Activated CD4-positive, alpha-beta T cell treated with anti-CD3 and anti-CD28 coated beads, Interleukin-2, Interleukin-4, amounts not matched to agents 100 ng/mL and 50 ng/mL, durations not matched to agents 16 hours and 8 hours (primary cell): ENCODE measurements around the gene MGMT.

Experiments used
- DNase-seq: peaks from one replicate; pipeline ENCODE4 v3.0.0-alpha.2; 2020; ENCODE audit warnings: low spot score

Gene MGMT

GRCh38 chr10:129655679-129656031, 188.6 kb downstream of the MGMT start:
- no peak for DNase-seq

GRCh38 chr10:129656642-129657041, 189.6 kb downstream of the MGMT start:
- no peak for DNase-seq

GRCh38 chr10:129657297-129658017, 190.4 kb downstream of the MGMT start:
- DNase-seq = no peak

DNA sequence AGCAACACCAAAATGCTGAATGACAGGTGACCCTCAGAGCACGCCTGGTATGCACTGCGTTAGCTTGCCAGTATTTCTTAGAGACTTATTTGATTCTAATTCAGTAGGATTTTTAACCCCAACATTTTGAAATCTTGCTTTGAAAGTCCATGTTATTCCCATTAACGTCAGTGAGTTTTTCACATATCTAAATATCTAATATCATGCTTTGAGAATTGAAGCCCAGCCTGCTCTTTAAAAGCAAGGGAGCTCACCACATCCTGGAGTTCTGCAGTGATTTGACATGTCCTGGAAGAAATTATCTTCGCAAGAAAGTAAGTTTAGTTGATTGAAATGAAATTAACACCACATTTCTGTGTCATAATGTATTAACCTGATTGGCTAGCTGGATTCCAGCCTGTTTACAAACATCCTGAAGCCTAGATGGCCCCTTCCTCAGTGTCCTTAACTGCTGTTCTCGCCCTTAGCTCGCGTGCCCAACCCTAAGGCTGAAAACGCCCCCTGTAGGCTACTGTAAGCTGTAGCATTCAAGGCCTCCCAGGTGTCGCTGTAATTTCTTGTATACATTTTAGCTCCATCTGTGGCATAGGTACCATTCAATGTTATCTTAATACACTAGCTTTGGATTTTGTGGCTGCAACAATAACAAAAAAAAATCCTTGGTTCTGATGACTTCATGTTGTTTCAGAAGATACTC, 191.5 kb downstream of the MGMT start:
- DNase-seq = no peak

GRCh38 chr10:129659508-129660268, 192.6 kb downstream of the MGMT start:
- no peak for DNase-seq

- no peak for DNase-seq
These were observed 193.5 kb downstream of the MGMT start for GRCh38 chr10:129660569-129660968.

GRCh38 chr10:129662426-129662825, 195.4 kb downstream of the MGMT start:
- DNase-seq = no peak

DNA sequence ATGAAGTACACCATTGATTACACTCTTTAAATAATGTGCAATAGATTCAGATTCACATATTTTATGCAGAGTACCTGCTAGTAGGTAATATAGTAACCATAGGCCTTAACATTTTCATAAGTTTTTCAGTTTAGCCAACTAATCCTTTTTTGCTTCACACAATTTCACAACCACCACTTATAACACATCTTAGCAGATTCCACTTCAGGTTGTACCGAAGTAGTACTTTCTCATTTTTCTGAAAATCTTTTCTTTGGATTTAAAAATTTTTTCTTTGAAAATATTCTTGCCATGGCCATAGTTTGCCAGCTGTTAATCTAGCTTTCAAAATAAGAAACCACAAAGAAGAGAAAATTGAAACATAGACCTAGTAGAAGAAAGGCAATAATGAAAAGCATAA, 203.1 kb downstream of the MGMT start:
- no peak for DNase-seq

GRCh38 chr10:129673292-129673691, 206.3 kb downstream of the MGMT start:
- no peak for DNase-seq

DNA sequence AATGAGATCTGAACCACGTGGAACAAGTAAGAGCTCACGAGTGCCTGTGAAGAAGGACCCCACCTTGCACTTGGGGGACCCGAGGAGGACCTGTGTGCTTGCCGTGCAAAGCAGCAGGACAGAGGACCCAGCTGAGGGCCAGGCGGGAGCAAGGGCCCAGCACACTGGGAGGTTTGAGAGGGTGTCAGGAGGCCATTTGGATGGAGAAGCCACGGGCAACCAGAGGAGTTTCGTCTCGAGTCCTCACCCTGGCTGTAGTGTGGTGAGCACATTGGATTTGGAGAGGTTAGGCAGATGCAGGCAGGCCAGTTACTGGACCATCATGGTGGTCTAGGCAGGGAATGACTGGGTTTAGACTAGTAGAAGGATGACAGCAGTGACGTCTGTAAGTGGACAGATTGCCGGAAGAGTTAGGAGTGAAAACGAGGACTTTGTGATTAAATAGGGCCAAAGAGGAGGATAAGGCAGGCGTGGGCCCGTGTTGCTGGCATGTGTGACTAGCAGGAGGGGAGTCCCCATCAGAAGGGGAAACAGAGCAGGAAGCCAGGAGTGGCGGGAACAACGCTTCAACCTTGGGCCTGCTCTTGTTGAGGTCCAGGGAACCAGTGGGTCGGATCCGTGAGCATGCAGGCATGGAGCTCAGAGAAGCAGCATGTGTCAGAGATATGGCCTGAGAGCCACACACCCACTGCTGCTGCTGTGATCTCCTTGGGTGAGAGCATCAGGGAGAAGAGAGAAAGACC, 208.2 kb downstream of the MGMT start:
- no peak for DNase-seq

DNA sequence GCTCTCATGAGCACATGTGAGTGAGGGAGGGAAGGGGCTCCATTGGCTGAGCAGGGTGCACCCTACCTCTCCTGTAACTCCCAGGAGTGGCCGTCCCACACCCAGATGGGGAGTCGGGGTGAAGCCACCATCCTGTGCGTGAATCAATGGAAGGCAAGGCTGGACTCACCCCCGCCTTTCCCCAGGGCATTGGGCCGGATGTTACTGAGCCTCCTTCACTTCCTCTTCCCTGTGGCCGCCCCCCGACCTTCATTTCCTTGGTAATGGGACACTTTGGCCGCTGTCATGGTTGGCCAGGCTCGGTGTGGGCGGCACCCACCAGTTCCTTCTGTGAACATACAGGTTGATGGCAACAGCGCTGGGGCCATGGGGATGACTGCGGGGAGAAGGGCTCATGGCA, 209.0 kb downstream of the MGMT start:
- DNase-seq = no peak

- no peak for DNase-seq
These were observed 210.4 kb downstream of the MGMT start for GRCh38 chr10:129677377-129677927.

DNA sequence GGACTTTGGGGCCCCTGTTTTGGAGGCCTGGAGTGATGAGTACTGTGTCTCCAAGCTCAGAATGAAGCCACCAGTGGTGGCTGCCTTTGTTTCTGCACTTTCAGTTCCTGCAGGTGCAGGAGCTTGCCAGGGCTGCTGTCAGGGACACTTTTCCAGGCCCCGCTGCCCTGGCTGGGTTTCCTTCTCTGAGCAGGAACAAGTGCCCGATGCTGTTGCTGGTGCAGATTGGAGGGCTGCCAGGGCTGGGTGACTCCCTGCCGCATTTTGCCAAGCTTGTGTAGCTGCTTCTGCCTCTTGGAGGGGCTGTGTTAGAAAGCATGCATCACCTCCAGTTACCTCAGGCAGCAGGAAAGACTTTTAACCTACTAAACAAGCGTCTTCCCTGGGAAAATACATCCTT, 211.1 kb downstream of the MGMT start:
- DNase-seq = no peak

- DNase-seq = no peak
These were observed 212.2 kb downstream of the MGMT start for GRCh38 chr10:129679207-129679606.

DNA sequence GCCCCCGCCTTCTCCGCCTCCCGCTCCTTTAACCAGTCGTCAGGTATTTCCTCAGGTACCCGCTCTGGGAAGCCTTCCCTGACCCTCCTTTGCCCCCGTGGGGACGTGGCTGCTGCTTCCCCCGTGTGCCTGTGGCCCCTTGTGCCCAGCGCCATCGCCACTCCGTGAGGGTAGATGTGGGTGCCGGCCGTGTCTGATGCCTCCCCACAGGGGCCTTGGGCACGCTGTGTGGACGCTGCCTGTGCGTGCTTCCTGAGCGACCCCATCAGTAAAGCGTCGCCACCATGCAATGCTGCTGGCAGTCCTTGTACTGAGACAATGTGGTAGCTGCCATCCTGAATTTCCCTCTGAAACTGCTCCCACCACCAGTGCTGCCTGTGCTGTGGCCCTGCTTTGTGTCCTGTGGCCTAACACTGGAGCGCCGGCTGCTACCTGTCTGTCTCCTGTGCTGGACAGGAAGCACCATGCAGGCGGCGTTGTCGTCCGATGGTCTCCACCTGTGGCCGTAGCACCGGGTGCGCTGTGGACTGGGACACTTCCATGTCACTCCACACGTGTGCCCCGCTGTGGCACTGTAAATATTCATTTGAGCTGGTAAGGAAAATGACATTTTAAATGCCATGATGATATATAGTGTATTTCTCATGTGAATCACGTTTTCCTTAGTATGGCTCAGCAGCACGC, 213.8 kb downstream of the MGMT start:
- DNase-seq = no peak

- DNase-seq = no peak
These were observed 214.8 kb downstream of the MGMT start for GRCh38 chr10:129681856-129682255.

DNA sequence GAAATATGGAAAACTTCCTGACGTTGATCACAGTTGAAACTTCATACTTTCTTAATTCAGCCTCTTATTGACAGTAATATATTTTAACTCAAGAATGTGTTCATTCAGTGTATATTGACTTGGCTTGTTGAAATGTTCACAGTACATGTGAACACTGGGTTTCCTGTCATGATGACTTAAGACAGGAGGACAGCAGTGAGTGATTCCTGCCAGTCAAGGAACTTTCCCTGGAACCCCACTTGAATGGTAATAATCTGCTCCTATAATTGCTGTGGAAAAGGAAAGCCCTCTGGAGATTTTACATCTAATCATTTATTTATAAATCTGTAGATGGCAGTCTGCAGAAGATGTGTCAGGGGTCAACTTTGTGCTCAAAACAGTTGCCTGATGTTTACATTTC, 216.5 kb downstream of the MGMT start:
- no peak for DNase-seq

GRCh38 chr10:129683920-129684319, 216.9 kb downstream of the MGMT start:
- DNase-seq = no peak

DNA sequence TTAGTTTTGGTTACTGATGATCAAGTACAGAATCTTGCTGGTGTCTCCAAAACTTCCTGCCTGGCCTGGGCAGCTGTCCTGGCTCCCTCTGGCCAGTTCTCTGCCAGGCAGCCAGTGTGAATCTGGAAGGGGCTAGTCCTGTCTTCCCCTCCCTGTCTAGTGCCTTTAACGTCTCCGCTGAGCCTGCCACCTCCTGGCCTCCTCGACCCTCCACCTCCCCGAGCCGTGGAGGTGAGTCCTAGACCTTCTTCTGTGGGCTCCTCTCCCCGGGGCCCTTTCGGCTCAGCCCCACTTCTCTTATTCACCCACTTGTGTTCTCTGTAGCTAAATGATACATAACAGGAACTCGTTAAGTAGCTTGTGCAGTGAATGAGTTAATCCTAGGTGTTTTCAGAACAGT, 218.2 kb downstream of the MGMT start:
- DNase-seq = no peak

DNA sequence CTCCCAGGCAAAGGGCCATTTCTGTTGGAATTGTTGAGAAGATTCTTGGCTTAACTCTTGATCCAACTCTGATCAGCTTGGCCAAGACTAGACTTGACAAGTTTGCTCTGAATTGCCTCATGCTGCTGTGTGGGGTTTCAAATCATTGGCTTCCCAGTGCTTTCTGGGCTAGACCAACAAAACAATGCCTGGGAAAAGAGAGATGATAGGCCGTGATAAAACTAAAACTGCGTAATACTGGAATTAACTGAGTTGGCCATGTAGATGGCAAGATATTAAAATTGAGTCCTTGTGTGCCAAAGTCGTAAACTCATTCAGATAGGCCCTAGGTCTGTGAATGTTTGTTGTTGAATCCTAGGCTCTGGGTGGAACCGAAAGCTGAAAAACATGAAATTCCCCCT, 222.6 kb downstream of the MGMT start:
- no peak for DNase-seq

GRCh38 chr10:129690248-129691070, 223.4 kb downstream of the MGMT start:
- DNase-seq = no peak
